Measurements from ENCODE around the gene AHNAK2.

The AHNAK2 gene

GRCh38 chr14:104927432-104927816 is 50.8 kb downstream of the AHNAK2 start:
- Histone ChIP-seq H3K27ac (ENCODE audit: low read depth, low read length) (no peak overlapping the region), H3K36me3 (ENCODE audit: control insufficient read depth, low read length) (no peaks in the 10 kb centered on the region), H4K20me1 (ENCODE audit: control insufficient read depth, insufficient read depth, low read depth, low read length) (no peaks in the 10 kb centered on the region), H3K4me3 (ENCODE audit: low read length) (peak overlapping the region; percentile 74), H3K79me2 (ENCODE audit: control insufficient read depth, low read length) (0 out of 2 replicates have a peak, but pooled peaks cover 4% of the 10 kb centered on the region), H3K4me2 (ENCODE audit: low read length) (peak overlapping the region; percentile 97), H3K4me1 (ENCODE audit: control insufficient read depth, low read length) (peaks cover 56% of the 10 kb centered on the region), H3F3A (ENCODE audit: control insufficient read depth, insufficient read depth) (peaks cover 13% of the 10 kb centered on the region), H3K9me3 (ENCODE audit: control insufficient read depth, insufficient read depth, low read length) (peaks cover 7% of the 10 kb centered on the region; the same call in 1 of the 2 replicates), H3K9me2 (replicated peaks; ENCODE audit: control insufficient read depth, low read length) (no peaks in the 10 kb centered on the region), H3K27me3 (ENCODE audit: control insufficient read depth, low read length) (no peaks in the 10 kb centered on the region)
- TF ChIP-seq CTCF (IDR thresholded peaks at IDR 0.05; ENCODE audit: low read depth, low read length, poor library complexity, severe bottlenecking) (no peak), EZH2phosphoT487 (IDR thresholded peaks at IDR 0.05; ENCODE audit: borderline replicate concordance, low read length) (no peak)

GRCh38 chr14:104926619-104927431 is 51.3 kb downstream of the AHNAK2 start:
- TF ChIP-seq EZH2phosphoT487 (IDR thresholded peaks at IDR 0.05; ENCODE audit: borderline replicate concordance, low read length), result no peak
- no peak for TF ChIP-seq CTCF (IDR thresholded peaks at IDR 0.05; ENCODE audit: low read depth, low read length, poor library complexity, severe bottlenecking)
- H3F3A ChIP-seq (ENCODE audit: control insufficient read depth, insufficient read depth), result peaks cover 13% of the 10 kb centered on the region
- peaks cover 7% of the 10 kb centered on the region; the same call in 1 of the 2 replicates for H3K9me3 ChIP-seq (ENCODE audit: control insufficient read depth, insufficient read depth, low read length)
- no peaks in the 10 kb centered on the region for H3K36me3 ChIP-seq (ENCODE audit: control insufficient read depth, low read length)
- 0 out of 2 replicates have a peak, but pooled peaks cover 4% of the 10 kb centered on the region for H3K79me2 ChIP-seq (ENCODE audit: control insufficient read depth, low read length)
- H3K4me2 ChIP-seq (ENCODE audit: low read length), result peak overlapping the region; percentile 97
- peak overlapping the region; percentile 78 for H3K27ac ChIP-seq (ENCODE audit: low read depth, low read length)
- no peaks in the 10 kb centered on the region for H3K27me3 ChIP-seq (ENCODE audit: control insufficient read depth, low read length)
- no peaks in the 10 kb centered on the region for H4K20me1 ChIP-seq (ENCODE audit: control insufficient read depth, insufficient read depth, low read depth, low read length)
- no peaks in the 10 kb centered on the region for H3K9me2 ChIP-seq (replicated peaks; ENCODE audit: control insufficient read depth, low read length)
- H3K4me3 ChIP-seq (ENCODE audit: low read length), result peak overlapping the region; percentile 74
- H3K4me1 ChIP-seq (ENCODE audit: control insufficient read depth, low read length), result peaks cover 56% of the 10 kb centered on the region

GRCh38 chr14:104925855-104926609 is 52.1 kb downstream of the AHNAK2 start:
- H3K27ac ChIP-seq (ENCODE audit: low read depth, low read length), result peak overlapping the region; percentile 78
- peak overlapping the region; percentile 97 for H3K4me2 ChIP-seq (ENCODE audit: low read length)
- peak overlapping the region; percentile 74 for H3K4me3 ChIP-seq (ENCODE audit: low read length)
- H3K9me3 ChIP-seq (ENCODE audit: control insufficient read depth, insufficient read depth, low read length), result peaks cover 7% of the 10 kb centered on the region; the same call in 1 of the 2 replicates
- H4K20me1 ChIP-seq (ENCODE audit: control insufficient read depth, insufficient read depth, low read depth, low read length), result no peaks in the 10 kb centered on the region
- no peaks in the 10 kb centered on the region for H3K9me2 ChIP-seq (replicated peaks; ENCODE audit: control insufficient read depth, low read length)
- no peaks in the 10 kb centered on the region for H3K36me3 ChIP-seq (ENCODE audit: control insufficient read depth, low read length)
- 0 out of 2 replicates have a peak, but pooled peaks cover 4% of the 10 kb centered on the region for H3K79me2 ChIP-seq (ENCODE audit: control insufficient read depth, low read length)
- no peaks in the 10 kb centered on the region for H3K27me3 ChIP-seq (ENCODE audit: control insufficient read depth, low read length)
- H3F3A ChIP-seq (ENCODE audit: control insufficient read depth, insufficient read depth), result peaks cover 13% of the 10 kb centered on the region
- TF ChIP-seq EZH2phosphoT487 (IDR thresholded peaks at IDR 0.05; ENCODE audit: borderline replicate concordance, low read length) (no peak), CTCF (IDR thresholded peaks at IDR 0.05; ENCODE audit: low read depth, low read length, poor library complexity, severe bottlenecking) (no peak)
- H3K4me1 ChIP-seq (ENCODE audit: control insufficient read depth, low read length), result peaks cover 56% of the 10 kb centered on the region

All from DOHH2 (cell line).